Heart left ventricle (tissue), 16 donors: ENCODE measurements around the gene CREBBP. TPM values are rescaled to one million over a fixed set of nuclear protein-coding genes. Genes with fewer than 3 reads are reported as not detected.

Experiments used
- ATAC-seq, 4 donors: fragments of 200-7000 bp; cut with Tn5 transposase; one replicate each; pipeline ENCODE4 v1.9.1; 2020 to 2022; ENCODE audit warnings: moderate library complexity in 4 of 4, mild to moderate bottlenecking in 3 of 4, moderate number of reproducible peaks in 1 of 4
- DNase-seq, 5 donors: peaks; one replicate each; pipeline ENCODE4 v3.0.0-alpha.2; 2020
- H3K27ac ChIP-seq, 12 donors: fragments of 200-600 bp; sonication (generic) in 4 of 12; one replicate each; pipeline versions ENCODE4 v1.5.0 to v1.8.0; 2016 to 2022; ENCODE audit warnings: mild to moderate bottlenecking in 2 of 12
- H3K27me3 ChIP-seq, 9 donors: fragments of 200-600 bp; sonication (generic) in 2 of 9; one replicate each; pipeline versions ENCODE4 v1.5.1 to v1.8.0; 2016 to 2022; ENCODE audit warnings: mild to moderate bottlenecking in 3 of 9
- H3K36me3 ChIP-seq, 9 donors: fragments of 200-600 bp; sonication (generic) in 2 of 9; one replicate each; pipeline versions ENCODE4 v1.5.0 to v1.8.0; 2018 to 2022; ENCODE audit warnings: mild to moderate bottlenecking in 2 of 9
- H3K4me1 ChIP-seq, 12 donors: fragments of 200-600 bp; sonication (generic) in 4 of 12; one replicate each; pipeline versions ENCODE4 v1.5.0 to v1.8.0; 2016 to 2022; ENCODE audit warnings: mild to moderate bottlenecking in 3 of 12
- H3K4me3 ChIP-seq, 12 donors: fragments of 200-600 bp; sonication (generic) in 4 of 12; one replicate each; pipeline versions ENCODE4 v1.5.0 to v1.8.0; 2017 to 2022; ENCODE audit warnings: mild to moderate bottlenecking in 9 of 12, moderate library complexity in 4 of 12
- H3K9me3 ChIP-seq, 12 donors: fragments of 200-600 bp; sonication (generic) in 4 of 12; one replicate each; pipeline versions ENCODE4 v1.5.0 to v1.8.0; 2016 to 2022; ENCODE audit warnings: mild to moderate bottlenecking in 1 of 12
- CTCF ChIP-seq, 12 donors: fragments of 200-600 bp; sonication (generic) in 4 of 12; IDR thresholded peaks; one replicate each; pipeline versions ENCODE4 v1.5.0 to v1.8.0; 2018 to 2022; ENCODE audit warnings: antibody characterized with exemption in 12 of 12, mild to moderate bottlenecking in 5 of 12
- POLR2A ChIP-seq, 2 donors: fragments of 450-650 bp; IDR thresholded peaks; one replicate each; pipeline ENCODE4 v1.6.1; 2017; ENCODE audit warnings: antibody characterized with exemption in 2 of 2, mild to moderate bottlenecking in 2 of 2, moderate library complexity in 2 of 2
- WGBS, 4 donors: extraction: QIAGEN DNeasy Blood & Tissue Kit in 2 of 4; methylation state at CpG; one replicate each; pipeline versions ENCODE4 v1.1.5 to v1.1.7; 2013 to 2018; 5-methylcytosine and 5-hydroxymethylcytosine counted together
- intact Hi-C, 10 donors: fragments of 100-400 bp; cut with DNase I; formaldehyde crosslinking; loops; one replicate each; pipeline versions ENCODE4 v1.11.1 to v1.14.2; 2022
- polyA plus RNA-seq, 2 donors: library from polyadenylated mRNA; stranded (reverse); fragments of 200-250 nt; gene quantifications; one replicate each; pipeline ENCODE4 v1.2.3, GENCODE V29; 2013
- total RNA-seq, 9 donors: library from RNA; depleted of rRNA in 2 of 9; stranded (reverse); fragments of >200 nt in 2 of 9; fragmentation: NEBNext Ultra II Directional in 3 of 9; extraction: Animal tissue kit (Norgen Biotek cat#: 25700) in 3 of 9; gene quantifications; one replicate each; pipeline versions ENCODE4 v1.1.0 to v1.2.4, GENCODE V29; 2016 to 2023
- donor health status: ischemic (EF 13 %, LVEDD 7.1; RV severe dilation, severe dysfunction).
- donor health status: healthy with polysubstance abuse.
- donor health status: DM: no; HTN: yes; CAD: no.
- donor health status: DM: no; HTN: no; CAD: no.
- donor health status: ischemic (EF 25% LVEDD 6.9; RV normal size, moderate dysfunction).
- donor health status: ischemic (EF 25% LVEDD 5.7; RV mildly dilated, moderate dysfunction).
- donor health status: healthy.
- donor health status: DM: yes; HTN: yes; CAD: no.
- donor health status: ischemic (EF 35%, LVEDD 5.7; RV mildly dilated, moderate dysfunction).
- donor health status: nonischemic (EF 11% LVEDD 7.7; RV severe dilation, severe dysfunction).
- donor health status: DM: yes; HTN: yes; CAD: no.
- donor health status: PGD.
- donor health status: ischemic (EF 29% LVEDD 5.4; RV normal size, mild dysfunction).
- donor health status: nonischemic (EF 23%, LVEDD 6.1; RV moderate dilation, normal function).

Gene CREBBP
- total and polyA plus RNA-seq, 11 donors = 17.1 to 77.6 (median 39.6) TPM

- 79 to 83% (median 81%) methylated on average over 3 of the region's 3 CpGs for WGBS, 4 donors
- no peak for ATAC-seq
- intact Hi-C loops = loop anchor here in 3 of 10 donors (5.0 kb wide), 2 partner anchors 41 to 51 kb away; no protein-coding TSS in a partner anchor
Measured at GRCh38 chr16:3821184-3821583, 59.3 kb downstream of the CREBBP start.

GRCh38 chr16:3819746-3820724, 60.5 kb downstream of the CREBBP start:
- no peaks in the 10 kb centered on the region for H3K27me3 ChIP-seq
- no peak for TF ChIP-seq POLR2A (IDR thresholded peaks at IDR 0.05)
- TF ChIP-seq CTCF (IDR thresholded peaks at IDR 0.05) = no peak
- H3K4me3 ChIP-seq = peak overlapping the region in 1 of 12 donors; percentile 8
- 21 to 27% (median 23%) methylated on average over 8 of the region's 8 CpGs for WGBS, 4 donors
- no peaks in the 10 kb centered on the region for H3K9me3 ChIP-seq
- DNase-seq (peak in 2 of 5 donors; percentile 44 to 66), ATAC-seq (peak; percentile 80 to 86 (median 84))
- intact Hi-C loops = loop anchor here in 4 of 10 donors (5.0 to 10.0 kb wide), 3 partner anchors 42 to 55 kb away; no protein-coding TSS in a partner anchor
- peak overlapping the region in 4 of 12 donors; percentile 10 to 61 (median 44) for H3K27ac ChIP-seq
- no peaks in the 10 kb centered on the region for H3K36me3 ChIP-seq
- H3K4me1 ChIP-seq = peaks cover 18 to 97% (median 88%) of the 10 kb centered on the region in 12 donors

More at GRCh38 chr16:3821184-3821583, 59.3 kb downstream of the CREBBP start:
- TF ChIP-seq POLR2A (IDR thresholded peaks at IDR 0.05) (no peak), CTCF (IDR thresholded peaks at IDR 0.05) (no peak)
- DNase-seq = no peak
- no peaks in the 10 kb centered on the region for H3K9me3 ChIP-seq
- H3K27me3 ChIP-seq = no peaks in the 10 kb centered on the region
- peaks cover 18 to 99% (median 86%) of the 10 kb centered on the region in 12 donors for H3K4me1 ChIP-seq
- no peak overlapping the region for H3K4me3 ChIP-seq
- H3K36me3 ChIP-seq = no peaks in the 10 kb centered on the region
- peak overlapping the region in 2 of 12 donors; percentile 44 to 55 for H3K27ac ChIP-seq

DNA sequence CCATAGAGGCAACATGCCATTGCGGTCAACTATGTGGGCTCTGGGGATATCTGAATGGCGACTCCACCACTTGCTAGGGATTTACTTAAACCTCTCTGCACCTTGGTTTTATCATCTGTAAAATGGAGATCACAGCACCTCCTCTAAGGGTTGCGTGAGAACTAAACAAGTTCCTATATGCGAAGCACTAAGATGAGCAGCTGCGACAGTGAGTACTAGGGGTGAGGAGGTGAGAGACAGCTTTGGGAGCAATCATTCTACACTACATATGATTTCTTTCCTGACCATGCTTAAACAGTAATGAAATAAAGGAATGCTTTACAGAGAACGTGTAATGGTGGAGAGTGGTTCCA, 61.4 kb downstream of the CREBBP start:
- H3K36me3 ChIP-seq = no peaks in the 10 kb centered on the region
- no peaks in the 10 kb centered on the region for H3K27me3 ChIP-seq
- WGBS, 4 donors = 72 to 80% (median 76%) methylated on average over 6 of the region's 6 CpGs
- peaks cover 14 to 96% (median 85%) of the 10 kb centered on the region in 12 donors for H3K4me1 ChIP-seq
- DNase-seq (no peak), ATAC-seq (no peak)
- H3K9me3 ChIP-seq = no peaks in the 10 kb centered on the region
- intact Hi-C loops = loop anchor here in 1 of 10 donors (10.0 kb wide), 1 partner anchor 56 kb away; no protein-coding TSS in a partner anchor
- H3K27ac ChIP-seq = peak overlapping the region in 1 of 12 donors; percentile 39
- no peak for TF ChIP-seq CTCF (IDR thresholded peaks at IDR 0.05)
- no peak for TF ChIP-seq POLR2A (IDR thresholded peaks at IDR 0.05)
- no peak overlapping the region for H3K4me3 ChIP-seq

GRCh38 chr16:3816326-3816725, 64.2 kb downstream of the CREBBP start:
- Histone ChIP-seq H3K4me1 (peaks cover 14 to 91% (median 70%) of the 10 kb centered on the region in 12 donors), H3K36me3 (no peaks in the 10 kb centered on the region), H3K4me3 (no peak overlapping the region), H3K27me3 (no peaks in the 10 kb centered on the region), H3K27ac (no peak overlapping the region), H3K9me3 (no peaks in the 10 kb centered on the region)
- no peak for ATAC-seq
- WGBS, 4 donors = 56 to 75% (median 68%) methylated on average over 3 of the region's 3 CpGs
- TF ChIP-seq CTCF (IDR thresholded peaks at IDR 0.05) = no peak
- no peak for TF ChIP-seq POLR2A (IDR thresholded peaks at IDR 0.05)
- DNase-seq = no peak
- intact Hi-C loops = loop anchor here in 1 of 10 donors (10.0 kb wide), 1 partner anchor 58 kb away; no protein-coding TSS in a partner anchor
